ENCODE results near the gene UNCX.

DNA sequence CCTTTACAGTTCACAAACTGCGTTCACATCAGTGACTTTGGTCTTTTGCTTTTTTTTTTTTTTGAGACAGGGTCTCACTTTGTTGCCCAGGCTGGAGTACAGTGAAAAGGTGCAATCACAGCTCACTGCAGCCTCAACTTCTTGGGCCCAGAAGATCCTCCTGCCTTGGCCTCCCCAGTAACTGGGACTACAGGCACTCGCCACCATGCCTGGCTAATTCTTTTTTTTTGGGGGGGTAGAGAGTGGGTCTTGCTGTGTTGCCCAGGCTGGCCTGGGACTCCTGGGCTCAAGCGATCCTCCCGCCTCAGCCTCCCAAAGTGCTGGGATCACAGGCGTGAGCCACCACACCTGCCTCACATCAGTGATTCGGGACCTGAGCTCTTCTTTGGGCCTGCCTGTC lies 35.7 kb upstream of the UNCX start:
- TF ChIP-seq POLR2A (IDR thresholded peaks at IDR 0.05; ENCODE audit: extremely low read depth, insufficient read length) (no peak), MYC (IDR thresholded peaks at IDR 0.05; ENCODE audit: low read depth, low read length) (no peak), MAX (IDR thresholded peaks at IDR 0.05; ENCODE audit: low read depth, low read length) (no peak)
- TF ChIP-seq, protein P1, sequence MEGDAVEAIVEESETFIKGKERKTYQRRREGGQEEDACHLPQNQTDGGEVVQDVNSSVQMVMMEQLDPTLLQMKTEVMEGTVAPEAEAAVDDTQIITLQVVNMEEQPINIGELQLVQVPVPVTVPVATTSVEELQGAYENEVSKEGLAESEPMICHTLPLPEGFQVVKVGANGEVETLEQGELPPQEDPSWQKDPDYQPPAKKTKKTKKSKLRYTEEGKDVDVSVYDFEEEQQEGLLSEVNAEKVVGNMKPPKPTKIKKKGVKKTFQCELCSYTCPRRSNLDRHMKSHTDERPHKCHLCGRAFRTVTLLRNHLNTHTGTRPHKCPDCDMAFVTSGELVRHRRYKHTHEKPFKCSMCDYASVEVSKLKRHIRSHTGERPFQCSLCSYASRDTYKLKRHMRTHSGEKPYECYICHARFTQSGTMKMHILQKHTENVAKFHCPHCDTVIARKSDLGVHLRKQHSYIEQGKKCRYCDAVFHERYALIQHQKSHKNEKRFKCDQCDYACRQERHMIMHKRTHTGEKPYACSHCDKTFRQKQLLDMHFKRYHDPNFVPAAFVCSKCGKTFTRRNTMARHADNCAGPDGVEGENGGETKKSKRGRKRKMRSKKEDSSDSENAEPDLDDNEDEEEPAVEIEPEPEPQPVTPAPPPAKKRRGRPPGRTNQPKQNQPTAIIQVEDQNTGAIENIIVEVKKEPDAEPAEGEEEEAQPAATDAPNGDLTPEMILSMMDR (IDR thresholded peaks at IDR 0.05; ENCODE audit: low read depth, low read length) = no peak

Data from NB4 (cell line).